ENCODE results near the gene SLC9B1. TPM values are rescaled to one million over a fixed set of nuclear protein-coding genes. Genes with fewer than 3 reads are reported as not detected.
"Not testable (repeated sequence)": the region's sequence is repeated elsewhere in the genome, so short reads cannot be mapped to it uniquely, and the experiment has no call there.

SLC9B1 gene
- polyA plus RNA-seq, 1 experiment = 0.35 TPM

DNA sequence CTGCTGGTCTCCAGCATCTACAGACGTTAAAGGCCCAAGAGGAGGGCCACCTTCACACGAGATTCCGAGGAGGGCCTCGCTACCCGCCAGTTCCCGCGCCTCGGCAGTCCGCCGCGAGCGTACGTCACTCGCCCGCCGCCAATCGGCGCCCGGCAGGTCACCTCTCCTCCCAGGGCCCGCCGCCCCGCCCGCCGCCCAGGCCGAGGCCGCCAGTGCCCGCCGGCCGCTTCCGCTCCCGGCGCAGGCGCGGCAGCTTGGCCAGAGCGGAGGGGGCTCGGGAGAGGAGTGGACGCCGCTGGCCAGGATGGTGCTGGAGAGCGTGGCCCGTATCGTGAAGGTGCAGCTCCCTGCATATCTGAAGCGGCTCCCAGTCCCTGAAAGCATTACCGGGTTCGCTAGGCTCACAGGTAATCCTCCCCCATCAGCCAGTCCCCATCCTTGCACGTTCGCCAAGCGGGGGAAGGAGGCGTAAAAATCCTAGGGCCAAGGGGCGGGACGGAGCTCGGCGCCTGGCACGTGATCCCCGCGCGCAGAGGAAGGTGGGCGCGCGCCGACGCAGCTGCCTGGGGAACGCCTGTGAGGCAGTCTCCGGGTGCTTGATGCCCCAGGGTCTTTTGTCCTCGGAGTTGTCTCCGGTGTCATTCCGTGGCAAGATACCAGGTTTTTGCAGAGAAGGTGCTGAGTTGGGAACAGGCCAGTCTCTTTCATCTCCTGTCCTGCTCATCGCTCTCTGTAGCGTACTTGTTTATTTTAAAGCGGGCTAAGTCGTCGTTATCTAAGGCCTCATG lies 150.5 kb downstream of the SLC9B1 start, which contains the start of gene CISD2:
Gene CISD2 (plus strand): TSS at position 212 of the 788 bp plus-strand sequence. CDS start 93 bp downstream, at position 305.
- DNase-seq (ENCODE audit: low read depth, low spot score) = peak; percentile 61
- H3K4me3 ChIP-seq (ENCODE audit: low read depth, low read length) = peak within 1 kb of the TSS; percentile 91
- CTCF ChIA-PET = interaction anchor here (0.6 to 1.4 kb wide), 4 partner anchors 223 to 439 kb away, joined by 4 to 8 read pairs (median 4); no protein-coding TSS in a partner anchor
- no peaks in the 10 kb centered on the region for H3K27me3 ChIP-seq (ENCODE audit: control insufficient read depth, insufficient read depth, low read length)
- no peak for TF ChIP-seq CTCF (IDR thresholded peaks at IDR 0.05; ENCODE audit: low read depth, low read length)
- no peaks in the 10 kb centered on the region for H3K9me3 ChIP-seq (ENCODE audit: control insufficient read depth, insufficient read depth, low read length)
- POLR2A ChIA-PET = interaction anchor here (0.5 to 2.2 kb wide), 7 partner anchors 40 to 295 kb away, joined by 3 to 46 read pairs (median 4); partner anchors contain the start of gene UBE2D3
- peak within 1 kb of the TSS; percentile 87 for H3K27ac ChIP-seq (ENCODE audit: low read depth, low read length)

DNA sequence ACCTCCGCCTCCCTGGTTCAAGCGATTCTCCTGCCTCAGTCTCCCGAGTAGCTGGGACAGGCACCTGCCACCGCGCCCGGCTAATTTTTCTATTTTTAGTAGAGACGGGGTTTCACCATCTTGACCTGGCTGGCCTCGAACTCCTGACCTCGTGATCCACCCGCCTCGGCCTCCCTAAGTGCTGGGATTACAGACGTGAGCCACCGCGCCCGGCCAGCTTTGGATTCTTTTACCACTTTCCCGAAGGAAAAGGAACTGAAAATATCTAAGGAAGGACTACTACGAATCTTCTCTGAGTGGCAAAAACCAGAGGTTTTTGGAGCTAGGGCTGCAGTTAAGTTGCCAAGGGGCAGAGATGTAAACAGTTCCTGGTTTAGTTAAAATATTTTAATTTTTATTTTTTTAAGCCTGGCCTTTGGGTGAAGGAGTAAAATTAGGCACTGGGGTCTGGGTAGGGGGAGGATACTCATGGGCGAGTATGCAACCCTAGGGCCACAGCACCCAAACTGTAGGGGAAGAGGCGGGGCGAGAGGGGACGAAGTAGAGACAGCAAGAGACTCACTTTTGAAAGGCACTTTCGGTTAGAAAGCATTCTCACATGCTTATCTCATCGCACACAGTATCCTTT lies 151.2 kb downstream of the SLC9B1 start:
- Histone ChIP-seq H3K27ac (ENCODE audit: low read depth, low read length) (peak overlapping the region; percentile 87), H3K27me3 (ENCODE audit: control insufficient read depth, insufficient read depth, low read length) (no peaks in the 10 kb centered on the region), H3K4me3 (ENCODE audit: low read depth, low read length) (peak overlapping the region; percentile 91), H3K9me3 (ENCODE audit: control insufficient read depth, insufficient read depth, low read length) (no peaks in the 10 kb centered on the region)
- CTCF ChIA-PET = interaction anchor here (1.0 to 1.4 kb wide), 2 partner anchors 224 to 437 kb away, joined by 4 to 8 read pairs; no protein-coding TSS in a partner anchor
- POLR2A ChIA-PET = interaction anchor here (0.5 to 2.2 kb wide), 5 partner anchors 16 to 295 kb away, joined by 4 to 46 read pairs (median 5); partner anchors contain the start of gene UBE2D3
- TF ChIP-seq CTCF (IDR thresholded peaks at IDR 0.05; ENCODE audit: low read depth, low read length) = no peak
- no peak for DNase-seq (ENCODE audit: low read depth, low spot score)

DNA sequence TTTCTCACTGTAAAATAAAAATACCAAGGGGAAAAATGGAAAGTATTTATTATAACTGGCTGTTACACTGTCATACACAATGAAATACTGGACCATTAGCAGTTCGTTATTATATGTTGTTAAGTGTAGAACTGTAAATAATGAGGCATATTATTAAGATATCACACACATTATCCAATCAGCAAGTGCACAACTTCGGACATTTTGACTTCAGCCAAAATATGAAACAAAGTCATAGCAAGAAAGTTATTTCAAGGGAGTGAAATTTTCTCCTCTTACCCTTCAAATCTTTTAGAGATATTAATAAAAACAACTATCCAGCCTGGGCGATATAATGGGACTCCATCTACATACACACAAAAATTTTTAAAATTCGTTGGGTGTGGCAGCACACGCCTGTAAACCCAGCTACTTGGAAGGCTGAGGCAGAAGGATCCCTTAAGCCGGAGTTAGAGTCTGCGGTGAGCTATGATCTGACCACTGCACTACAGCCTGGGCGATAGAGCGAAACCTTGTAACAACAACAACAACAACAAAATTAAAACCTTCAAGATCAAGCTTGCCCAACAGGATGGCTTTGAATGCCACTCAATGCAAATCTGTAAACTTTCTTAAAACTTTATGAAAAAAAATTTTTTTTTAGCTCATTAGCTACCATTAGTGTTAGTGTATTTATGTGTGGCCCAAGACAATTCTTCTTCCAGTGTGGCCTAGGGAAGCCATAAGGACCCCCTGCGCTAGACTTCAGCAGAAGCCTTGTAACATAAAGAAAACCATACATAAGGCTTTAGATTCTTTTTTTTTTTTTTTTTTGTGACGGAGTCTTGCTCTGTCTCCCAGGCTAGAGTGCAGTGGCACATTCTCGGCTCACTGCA lies 152.0 kb downstream of the SLC9B1 start:
- ChIA-PET CTCF (interaction anchor here (1.0 kb wide), 1 partner anchor 225 kb away, joined by 4 read pairs; no protein-coding TSS in a partner anchor), POLR2A (interaction anchor here (0.7 to 2.2 kb wide), 2 partner anchors 17 to 40 kb away, joined by 5 to 46 read pairs; partner anchors contain the start of gene UBE2D3)
- TF ChIP-seq CTCF (IDR thresholded peaks at IDR 0.05; ENCODE audit: low read depth, low read length) = no peak
- Histone ChIP-seq H3K9me3 (ENCODE audit: control insufficient read depth, insufficient read depth, low read length) (no peaks in the 10 kb centered on the region), H3K4me3 (ENCODE audit: low read depth, low read length) (peak overlapping the region; percentile 91), H3K27ac (ENCODE audit: low read depth, low read length) (no peak overlapping the region), H3K27me3 (ENCODE audit: control insufficient read depth, insufficient read depth, low read length) (no peaks in the 10 kb centered on the region)
- no peak for DNase-seq (ENCODE audit: low read depth, low spot score)

DNA sequence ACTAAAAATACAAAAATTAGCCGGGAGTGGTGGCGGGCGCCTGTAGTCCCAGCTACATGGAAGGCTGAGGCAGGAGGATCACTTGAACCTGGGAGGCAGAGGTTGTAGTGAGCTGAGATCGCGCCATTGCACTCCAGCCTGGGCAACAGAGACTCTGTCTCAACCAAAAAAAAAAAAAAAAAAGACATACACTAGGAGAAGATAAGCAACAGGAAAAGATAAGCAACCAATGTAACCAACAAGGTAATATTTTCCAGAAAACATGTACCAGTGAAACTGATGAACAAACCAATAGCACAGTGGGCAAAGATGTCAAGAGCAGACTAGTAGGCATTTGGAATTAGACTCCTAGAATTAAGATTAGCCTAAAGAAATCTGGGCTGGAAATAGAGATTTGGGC lies 154.2 kb downstream of the SLC9B1 start:
- CTCF ChIA-PET = interaction anchor here (0.6 kb wide), 1 partner anchor 235 kb away, joined by 3 read pairs; no protein-coding TSS in a partner anchor
- POLR2A ChIA-PET; H3K27me3 ChIP-seq (ENCODE audit: control insufficient read depth, insufficient read depth, low read length); H3K4me3 ChIP-seq (ENCODE audit: low read depth, low read length); DNase-seq (ENCODE audit: low read depth, low spot score); H3K27ac ChIP-seq (ENCODE audit: low read depth, low read length); H3K9me3 ChIP-seq (ENCODE audit: control insufficient read depth, insufficient read depth, low read length): not testable (repeated sequence)

DNA sequence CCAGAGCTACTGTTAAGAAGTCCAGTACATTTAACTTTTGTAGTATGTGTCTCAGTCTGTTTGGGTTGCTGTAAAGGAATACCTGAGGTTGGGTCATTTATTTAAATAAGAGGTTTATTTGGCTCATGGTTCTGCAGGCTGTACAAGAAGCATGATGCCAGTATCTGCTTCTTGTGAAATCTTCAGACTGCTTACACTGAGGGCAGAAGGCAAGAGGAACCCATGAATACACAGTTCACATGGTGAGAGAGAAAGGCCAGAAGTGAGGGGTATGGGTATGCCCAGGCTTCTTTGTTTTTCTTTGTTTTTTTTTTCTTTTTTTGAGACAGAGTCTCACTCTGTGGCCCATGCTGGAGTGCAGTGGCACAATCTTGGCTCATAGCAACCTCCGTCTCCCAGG lies 156.8 kb downstream of the SLC9B1 start:
- DNase-seq (ENCODE audit: low read depth, low spot score) = no peak
- peaks cover 4% of the 10 kb centered on the region; the same call in 1 of the 2 replicates for H3K9me3 ChIP-seq (ENCODE audit: control insufficient read depth, insufficient read depth, low read length)
- H3K27ac ChIP-seq (ENCODE audit: low read depth, low read length) = no peak overlapping the region
- ChIA-PET CTCF (no interaction called here), POLR2A (no interaction called here)
- H3K4me3 ChIP-seq (ENCODE audit: low read depth, low read length) = no peak overlapping the region
- no peak for TF ChIP-seq CTCF (IDR thresholded peaks at IDR 0.05; ENCODE audit: low read depth, low read length)
- no peaks in the 10 kb centered on the region for H3K27me3 ChIP-seq (ENCODE audit: control insufficient read depth, insufficient read depth, low read length)

All from AG04450 (cell line).